H9 (cell line): ENCODE data around the gene DDX59. TPM values are rescaled to one million over a fixed set of nuclear protein-coding genes. Genes with fewer than 3 reads are reported as not detected.
A peak's percentile ranks its signal among the peaks of the same experiment; 100 is the strongest.

Experiments
- DNase-seq: peaks from one replicate; pipeline ENCODE4 v3.0.0-alpha.2; 2017
- H2AFZ ChIP-seq: one replicate; pipeline ENCODE4 v1.6.1; 2013; ENCODE audit warnings: mild to moderate bottlenecking, low read length, control low read depth, moderate library complexity
- H2AK5ac ChIP-seq: 2 replicates; pipeline ENCODE4 v1.6.1; 2013; ENCODE audit warnings: low read length, control low read depth, mixed read lengths; ENCODE audit not compliant: insufficient read length
- H2BK120ac ChIP-seq: one replicate; pipeline ENCODE4 v1.6.1; 2013; ENCODE audit warnings: low read depth, mild to moderate bottlenecking, low read length, control low read depth, inconsistent platforms; ENCODE audit not compliant: poor library complexity, severe bottlenecking
- H2BK12ac ChIP-seq: 2 replicates; pipeline ENCODE4 v1.6.1; 2013; ENCODE audit warnings: low read length, control low read depth, mixed read lengths, low read depth; ENCODE audit not compliant: insufficient read length
- H2BK15ac ChIP-seq: 2 replicates; pipeline ENCODE4 v1.6.1; 2013; ENCODE audit warnings: low read depth, low read length, control low read depth
- H2BK20ac ChIP-seq: one replicate; pipeline ENCODE4 v1.6.1; 2013; ENCODE audit warnings: low read depth, mild to moderate bottlenecking, low read length, control low read depth, inconsistent platforms; ENCODE audit not compliant: poor library complexity, severe bottlenecking
- H2BK5ac ChIP-seq: 2 replicates; pipeline ENCODE4 v1.6.1; 2013; ENCODE audit warnings: low read length, control low read depth, mixed read lengths; ENCODE audit not compliant: insufficient read length
- H3K14ac ChIP-seq: 2 replicates; pipeline ENCODE4 v1.6.1; 2013; ENCODE audit warnings: low read length, control low read depth; ENCODE audit not compliant: insufficient read depth
- H3K18ac ChIP-seq: 2 replicates; pipeline ENCODE4 v1.6.1; 2013; ENCODE audit warnings: low read depth, mild to moderate bottlenecking, mixed read lengths, low read length, control low read depth; ENCODE audit not compliant: insufficient read length
- H3K23ac ChIP-seq: 2 replicates; pipeline ENCODE4 v1.6.1; 2013; ENCODE audit warnings: low read length, control low read depth, mixed read lengths, low read depth; ENCODE audit not compliant: insufficient read length
- H3K23me2 ChIP-seq: 2 replicates; pipeline ENCODE4 v1.6.1; 2013; ENCODE audit warnings: low read depth, mild to moderate bottlenecking, mixed read lengths, low read length, control low read depth; ENCODE audit not compliant: insufficient read length, poor library complexity, severe bottlenecking
- H3K27ac ChIP-seq: 2 replicates; pipeline ENCODE4 v1.5.1; 2013; ENCODE audit warnings: low read length, control low read depth, mixed read lengths, low read depth; ENCODE audit not compliant: insufficient read length
- H3K27me3 ChIP-seq: 2 replicates; pipeline ENCODE4 v1.6.1; 2013; ENCODE audit warnings: low read length, control low read depth, inconsistent platforms; ENCODE audit not compliant: insufficient read depth
- H3K4ac ChIP-seq: 2 replicates; pipeline ENCODE4 v1.6.1; 2013; ENCODE audit warnings: low read depth, mild to moderate bottlenecking, control low read depth, inconsistent platforms, low read length, moderate library complexity
- H3K4me1 ChIP-seq: 2 replicates; pipeline ENCODE4 v1.6.1; 2013; ENCODE audit warnings: low read length, control low read depth, inconsistent platforms; ENCODE audit not compliant: insufficient read depth
- H3K4me2 ChIP-seq: 2 replicates; pipeline ENCODE4 v1.6.1; 2013; ENCODE audit warnings: low read length, control low read depth, mixed read lengths; ENCODE audit not compliant: insufficient read length, insufficient read depth
- H3K56ac ChIP-seq: 2 replicates; pipeline ENCODE4 v1.6.1; 2013; ENCODE audit warnings: low read depth, mild to moderate bottlenecking, mixed read lengths, low read length, control low read depth; ENCODE audit not compliant: insufficient read length
- H3K79me1 ChIP-seq: 2 replicates; pipeline ENCODE4 v1.6.1; 2013; ENCODE audit warnings: low read depth, mild to moderate bottlenecking, moderate library complexity, low read length, control low read depth, inconsistent platforms; ENCODE audit not compliant: insufficient read depth, poor library complexity, severe bottlenecking
- H3K79me2 ChIP-seq: 2 replicates; pipeline ENCODE4 v1.6.1; 2013; ENCODE audit warnings: low read length, control low read depth, inconsistent platforms; ENCODE audit not compliant: insufficient read depth
- H3K9ac ChIP-seq: 2 replicates; pipeline ENCODE4 v1.6.1; 2013; ENCODE audit warnings: low read length, control low read depth, mixed read lengths; ENCODE audit not compliant: insufficient read length; ENCODE audit errors: extremely low read depth
- H3K9me3 ChIP-seq: one replicate; pipeline ENCODE4 v1.6.1; 2013; ENCODE audit warnings: low read depth, low read length, inconsistent platforms; ENCODE audit not compliant: control insufficient read depth
- H3T11ph ChIP-seq: one replicate; pipeline ENCODE4 v1.6.1; 2013; ENCODE audit warnings: mild to moderate bottlenecking, low read length, control low read depth, inconsistent platforms
- H4K20me1 ChIP-seq: one replicate; pipeline ENCODE4 v1.6.1; 2013; ENCODE audit not compliant: control insufficient read depth, insufficient read length, insufficient read depth
- H4K5ac ChIP-seq: 2 replicates; pipeline ENCODE4 v1.6.1; 2013; ENCODE audit warnings: low read depth, mild to moderate bottlenecking, mixed read lengths, low read length, control low read depth; ENCODE audit not compliant: insufficient read length
- H4K8ac ChIP-seq: replicated peaks from 2 replicates; pipeline ENCODE4 v1.6.1; 2013; ENCODE audit warnings: low read length, control low read depth, mixed read lengths, low read depth; ENCODE audit not compliant: insufficient read length
- H4K91ac ChIP-seq: 2 replicates; pipeline ENCODE4 v1.6.1; 2013; ENCODE audit warnings: low read depth, mild to moderate bottlenecking, moderate library complexity, mixed read lengths, low read length, control low read depth; ENCODE audit not compliant: insufficient read length
- H3K27ac Mint-ChIP-seq, 3 experiments: 2 replicates in 2 of 3; 3 replicates in 1 of 3; pipeline ENCODE4 v1.8.0; 2020 to 2021; ENCODE audit warnings: mixed read lengths in 3 of 3, mild to moderate bottlenecking in 1 of 3, moderate library complexity in 1 of 3
- H3K27me3 Mint-ChIP-seq: 2 replicates; pipeline ENCODE4 v1.8.0; 2021; ENCODE audit warnings: low read depth, mild to moderate bottlenecking, moderate library complexity, mixed read lengths
- H3K36me3 Mint-ChIP-seq, 3 experiments: 2 replicates in 2 of 3; 3 replicates in 1 of 3; pipeline ENCODE4 v1.8.0; 2020 to 2021; ENCODE audit warnings: low read depth in 3 of 3, mixed read lengths in 3 of 3; ENCODE audit not compliant: insufficient read depth in 1 of 3
- H3K4me1 Mint-ChIP-seq, 2 experiments: 2 replicates each; pipeline ENCODE4 v1.8.0; 2020; ENCODE audit warnings: mixed read lengths in 2 of 2
- H3K4me3 Mint-ChIP-seq, 2 experiments: 2 replicates in 1 of 2; 3 replicates in 1 of 2; pipeline ENCODE4 v1.8.0; 2020 to 2021; ENCODE audit warnings: mild to moderate bottlenecking in 2 of 2, mixed read lengths in 2 of 2, moderate library complexity in 1 of 2
- H3K9me3 Mint-ChIP-seq, 2 experiments: 2 replicates in 1 of 2; 3 replicates in 1 of 2; pipeline ENCODE4 v1.8.0; 2020; ENCODE audit warnings: mild to moderate bottlenecking in 2 of 2, mixed read lengths in 2 of 2, moderate library complexity in 1 of 2
- WGBS: extraction: QIAGEN DNeasy Blood & Tissue Kit; methylation state at CpG from one replicate; pipeline ENCODE4 v1.1.7; 2013; ENCODE audit warnings: missing lambda C conversion rate, low lambda C conversion rate, mixed read lengths; ENCODE audit not compliant: insufficient read length; ENCODE audit errors: extremely low coverage; 5-methylcytosine and 5-hydroxymethylcytosine counted together
- total RNA-seq: library from RNA; stranded (reverse); gene quantifications from 2 replicates; pipeline ENCODE4 v1.2.1, GENCODE V29; 2021
- TF ChIP-seq, protein P1 (sequence below): fragments of 200-600 bp; sonication (generic); conservative IDR thresholded peaks from 3 replicates; pipeline ENCODE4 v1.8.0; 2021; ENCODE audit warnings: antibody characterized with exemption, mild to moderate bottlenecking

The DDX59 gene
- total RNA-seq, 1 experiment from 2014 or later = 14.0 TPM

DNA sequence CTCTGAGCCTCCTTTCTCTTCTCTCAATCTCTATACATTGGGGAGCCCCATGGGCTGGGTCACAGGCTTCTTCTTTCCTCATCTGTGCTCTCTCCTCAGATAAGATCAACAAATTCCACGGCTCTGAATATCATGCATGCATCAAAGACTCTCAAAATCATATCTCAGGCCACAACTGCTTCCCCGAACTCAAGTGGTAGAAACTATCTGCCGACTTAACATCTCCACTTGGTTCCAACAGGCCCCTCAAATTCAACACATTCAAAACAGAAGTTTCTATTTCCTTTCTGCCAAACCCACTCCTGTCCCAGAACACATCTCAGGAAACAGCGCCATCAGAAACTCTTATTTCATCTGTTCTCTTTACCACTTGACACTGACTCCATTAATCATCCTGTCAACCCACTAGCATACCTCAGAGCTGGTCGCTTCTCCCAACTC lies 16.7 kb downstream of the DDX59 start:
- Histone ChIP-seq H3K14ac (no peak overlapping the region), H2BK120ac (no peak overlapping the region), H2BK20ac (no peak overlapping the region), H3K4me2 (no peak overlapping the region), H2BK15ac (no peak overlapping the region), H4K91ac (no peak overlapping the region), H2BK5ac (no peak overlapping the region), H3K9me3 (no peaks in the 10 kb centered on the region), H4K5ac (no peak overlapping the region), H3K4ac (no peak overlapping the region), H3K27ac (no peak overlapping the region), H3K9ac (no peak overlapping the region), H3K79me2 (no peaks in the 10 kb centered on the region), H3K23me2 (no peaks in the 10 kb centered on the region), H4K8ac (no peak overlapping the region), H3K79me1 (no peaks in the 10 kb centered on the region), H2BK12ac (no peak overlapping the region), H3K23ac (no peak overlapping the region), H3K4me1 (no peaks in the 10 kb centered on the region), H3T11ph (no peak overlapping the region), H3K27me3 (no peaks in the 10 kb centered on the region), H2AK5ac (no peak overlapping the region), H4K20me1 (no peaks in the 10 kb centered on the region), H2AFZ (no peak overlapping the region), H3K56ac (no peak overlapping the region), H3K18ac (no peak overlapping the region)
- H3K27me3 Mint-ChIP-seq = no peaks in the 10 kb centered on the region
- TF ChIP-seq, protein P1, sequence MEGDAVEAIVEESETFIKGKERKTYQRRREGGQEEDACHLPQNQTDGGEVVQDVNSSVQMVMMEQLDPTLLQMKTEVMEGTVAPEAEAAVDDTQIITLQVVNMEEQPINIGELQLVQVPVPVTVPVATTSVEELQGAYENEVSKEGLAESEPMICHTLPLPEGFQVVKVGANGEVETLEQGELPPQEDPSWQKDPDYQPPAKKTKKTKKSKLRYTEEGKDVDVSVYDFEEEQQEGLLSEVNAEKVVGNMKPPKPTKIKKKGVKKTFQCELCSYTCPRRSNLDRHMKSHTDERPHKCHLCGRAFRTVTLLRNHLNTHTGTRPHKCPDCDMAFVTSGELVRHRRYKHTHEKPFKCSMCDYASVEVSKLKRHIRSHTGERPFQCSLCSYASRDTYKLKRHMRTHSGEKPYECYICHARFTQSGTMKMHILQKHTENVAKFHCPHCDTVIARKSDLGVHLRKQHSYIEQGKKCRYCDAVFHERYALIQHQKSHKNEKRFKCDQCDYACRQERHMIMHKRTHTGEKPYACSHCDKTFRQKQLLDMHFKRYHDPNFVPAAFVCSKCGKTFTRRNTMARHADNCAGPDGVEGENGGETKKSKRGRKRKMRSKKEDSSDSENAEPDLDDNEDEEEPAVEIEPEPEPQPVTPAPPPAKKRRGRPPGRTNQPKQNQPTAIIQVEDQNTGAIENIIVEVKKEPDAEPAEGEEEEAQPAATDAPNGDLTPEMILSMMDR = no peak
- peaks cover 31 to 54% (median 53%) of the 10 kb centered on the region in 3 experiments; a peak in 6 of 7 replicates for H3K36me3 Mint-ChIP-seq
- no peak overlapping the region for H3K4me3 Mint-ChIP-seq
- no peak for DNase-seq
- peaks cover 9 to 13% of the 10 kb centered on the region in 2 experiments; a peak in 3 of 4 replicates for H3K4me1 Mint-ChIP-seq
- H3K9me3 Mint-ChIP-seq = no peaks in the 10 kb centered on the region
- H3K27ac Mint-ChIP-seq = peak overlapping the region in 2 of 3 experiments; percentile 2 to 43; a peak in 2 of 7 replicates
- no CpG with 5 or more reads among the region's 5 CpGs for WGBS
